Measurements from ENCODE around the gene STX10.
"Not testable (repeated sequence)": the region's sequence is repeated elsewhere in the genome, so short reads cannot be mapped to it uniquely, and the experiment has no call there.

STX10 gene

DNA sequence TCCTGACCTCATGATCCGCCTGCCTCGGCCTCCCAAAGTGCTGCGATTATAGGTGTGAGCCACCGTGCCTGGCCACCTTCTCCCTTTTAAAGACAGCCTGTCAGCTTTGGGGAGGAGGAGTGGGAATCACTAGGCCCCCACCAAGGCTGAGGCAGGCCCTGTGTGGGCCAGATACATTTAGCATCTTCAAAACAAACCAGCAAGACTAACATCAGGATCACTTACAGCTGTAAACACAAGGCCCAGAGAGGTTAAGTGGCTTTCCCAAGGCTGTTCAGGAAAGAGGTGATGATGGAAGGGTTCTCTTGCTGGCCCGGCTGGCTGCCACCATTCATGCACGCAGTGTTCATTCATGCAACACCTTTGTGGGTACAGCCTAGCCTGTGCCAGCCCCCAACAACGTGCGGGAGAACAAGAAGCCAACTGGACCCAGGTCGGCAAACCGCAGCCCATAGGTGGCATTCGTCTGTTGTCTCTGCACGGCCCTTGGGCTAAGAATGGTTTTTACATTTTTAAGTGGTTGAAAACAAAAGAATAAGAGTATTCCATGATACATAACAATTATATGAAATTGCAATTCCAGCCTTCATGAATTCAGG is 23.1 kb upstream of the STX10 start:
- TF ChIP-seq, protein P1, sequence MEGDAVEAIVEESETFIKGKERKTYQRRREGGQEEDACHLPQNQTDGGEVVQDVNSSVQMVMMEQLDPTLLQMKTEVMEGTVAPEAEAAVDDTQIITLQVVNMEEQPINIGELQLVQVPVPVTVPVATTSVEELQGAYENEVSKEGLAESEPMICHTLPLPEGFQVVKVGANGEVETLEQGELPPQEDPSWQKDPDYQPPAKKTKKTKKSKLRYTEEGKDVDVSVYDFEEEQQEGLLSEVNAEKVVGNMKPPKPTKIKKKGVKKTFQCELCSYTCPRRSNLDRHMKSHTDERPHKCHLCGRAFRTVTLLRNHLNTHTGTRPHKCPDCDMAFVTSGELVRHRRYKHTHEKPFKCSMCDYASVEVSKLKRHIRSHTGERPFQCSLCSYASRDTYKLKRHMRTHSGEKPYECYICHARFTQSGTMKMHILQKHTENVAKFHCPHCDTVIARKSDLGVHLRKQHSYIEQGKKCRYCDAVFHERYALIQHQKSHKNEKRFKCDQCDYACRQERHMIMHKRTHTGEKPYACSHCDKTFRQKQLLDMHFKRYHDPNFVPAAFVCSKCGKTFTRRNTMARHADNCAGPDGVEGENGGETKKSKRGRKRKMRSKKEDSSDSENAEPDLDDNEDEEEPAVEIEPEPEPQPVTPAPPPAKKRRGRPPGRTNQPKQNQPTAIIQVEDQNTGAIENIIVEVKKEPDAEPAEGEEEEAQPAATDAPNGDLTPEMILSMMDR (IDR thresholded peaks at IDR 0.05; ENCODE audit: unreplicated experiment in 3 of 3): no peak
- no peaks in the 10 kb centered on the region for H3K9me3 Mint-ChIP-seq
- peaks cover 4% of the 10 kb centered on the region for H3K27me3 Mint-ChIP-seq (ENCODE audit: low read depth)
- H3K36me3 Mint-ChIP-seq (ENCODE audit: low read depth): no peaks in the 10 kb centered on the region
- H3K4me1 Mint-ChIP-seq: peaks cover 27% of the 10 kb centered on the region
- H3K27ac Mint-ChIP-seq: peak overlapping the region in 1 of 3 experiments; percentile 71
- no peak overlapping the region for H3K4me3 Mint-ChIP-seq

GRCh38 chr19:13172346-13173138 is 22.4 kb upstream of the STX10 start:
- peak overlapping the region; percentile 44 to 79 (median 66) for H3K27ac Mint-ChIP-seq
- H3K36me3 Mint-ChIP-seq (ENCODE audit: low read depth): no peaks in the 10 kb centered on the region
- no peak overlapping the region for H3K4me3 Mint-ChIP-seq
- no peaks in the 10 kb centered on the region for H3K9me3 Mint-ChIP-seq
- H3K27me3 Mint-ChIP-seq (ENCODE audit: low read depth): peaks cover 4% of the 10 kb centered on the region
- TF ChIP-seq, protein P1 (IDR thresholded peaks at IDR 0.05; ENCODE audit: unreplicated experiment in 3 of 3): no peak
- H3K4me1 Mint-ChIP-seq: peaks cover 32% of the 10 kb centered on the region

DNA sequence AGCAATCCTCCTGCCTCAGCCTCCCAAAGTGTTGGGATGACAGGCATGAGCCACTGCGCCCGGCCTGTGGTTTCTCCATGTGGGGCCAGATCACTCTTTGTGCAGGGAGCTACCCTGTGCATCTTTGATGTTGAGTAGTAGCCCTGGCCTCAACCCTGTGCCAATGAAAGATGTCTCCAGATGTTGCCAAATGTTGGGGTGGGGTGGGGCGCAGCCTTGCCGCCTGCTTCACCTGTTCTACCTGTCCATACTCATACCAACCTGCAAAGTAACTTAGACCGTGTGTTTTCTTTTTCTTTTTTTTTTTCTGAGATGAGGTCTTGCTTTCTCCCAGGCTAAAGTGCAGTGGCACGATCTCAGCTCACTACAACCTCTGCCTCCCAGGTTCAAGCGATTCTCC is 21.0 kb upstream of the STX10 start:
- Mint-ChIP-seq H3K4me3 (no peak overlapping the region), H3K4me1 (peaks cover 37% of the 10 kb centered on the region), H3K9me3 (no peaks in the 10 kb centered on the region), H3K36me3 (ENCODE audit: low read depth) (no peaks in the 10 kb centered on the region), H3K27me3 (ENCODE audit: low read depth) (peaks cover 4% of the 10 kb centered on the region), H3K27ac (peak overlapping the region; percentile 50 to 57 (median 54))
- TF ChIP-seq, protein P1 (IDR thresholded peaks at IDR 0.05; ENCODE audit: unreplicated experiment in 3 of 3): no peak

DNA sequence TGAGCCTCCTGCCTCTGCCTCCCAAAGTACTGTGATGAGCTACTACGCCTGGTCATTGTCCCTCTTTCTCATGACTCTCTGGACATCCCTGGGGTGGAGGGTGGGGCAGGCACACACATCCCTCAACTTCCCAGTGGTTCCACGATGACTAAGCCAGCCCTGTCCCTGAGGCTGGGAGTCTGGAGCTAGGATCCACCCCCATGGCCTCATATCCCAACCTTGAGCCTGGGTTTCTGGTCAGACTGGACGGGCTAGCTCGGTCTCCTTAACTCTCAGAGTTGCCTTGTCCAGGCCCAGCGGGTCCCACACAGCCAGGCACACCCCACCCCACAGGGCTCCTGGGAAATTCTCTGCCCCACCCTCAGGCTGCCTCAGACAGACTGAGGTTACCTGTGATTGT is 19.6 kb upstream of the STX10 start:
- peaks cover 4% of the 10 kb centered on the region for H3K27me3 Mint-ChIP-seq (ENCODE audit: low read depth)
- no peaks in the 10 kb centered on the region for H3K9me3 Mint-ChIP-seq
- TF ChIP-seq, protein P1 (IDR thresholded peaks at IDR 0.05; ENCODE audit: unreplicated experiment in 3 of 3): no peak
- H3K36me3 Mint-ChIP-seq (ENCODE audit: low read depth): no peaks in the 10 kb centered on the region
- H3K4me3 Mint-ChIP-seq: no peak overlapping the region
- peaks cover 43% of the 10 kb centered on the region for H3K4me1 Mint-ChIP-seq
- H3K27ac Mint-ChIP-seq: peak overlapping the region; percentile 83 to 100 (median 92)

DNA sequence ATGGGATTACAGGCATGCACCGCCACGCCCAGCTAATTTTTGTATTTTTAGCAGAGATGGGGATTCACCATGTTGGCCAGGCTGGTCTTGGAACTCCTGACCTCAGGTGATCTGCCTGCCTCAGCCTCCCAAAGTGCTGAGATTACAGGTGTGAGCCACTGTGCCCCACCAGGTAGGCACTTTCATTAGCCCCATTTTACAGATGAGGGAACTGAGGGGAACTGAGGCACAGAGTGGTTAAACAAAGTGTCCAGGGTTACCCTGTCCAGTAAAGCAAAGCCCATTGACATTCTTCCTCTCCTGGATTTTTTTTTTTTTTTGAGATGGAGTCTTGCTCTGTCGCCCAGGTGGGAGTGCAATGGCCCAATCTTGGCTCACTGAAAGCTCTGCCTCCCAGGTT is 16.0 kb upstream of the STX10 start:
- Mint-ChIP-seq H3K27ac (peak overlapping the region; percentile 100), H3K4me1 (peaks cover 55% of the 10 kb centered on the region)
- not testable (repeated sequence) for H3K4me3 Mint-ChIP-seq; H3K36me3 Mint-ChIP-seq (ENCODE audit: low read depth); H3K27me3 Mint-ChIP-seq (ENCODE audit: low read depth); H3K9me3 Mint-ChIP-seq

DNA sequence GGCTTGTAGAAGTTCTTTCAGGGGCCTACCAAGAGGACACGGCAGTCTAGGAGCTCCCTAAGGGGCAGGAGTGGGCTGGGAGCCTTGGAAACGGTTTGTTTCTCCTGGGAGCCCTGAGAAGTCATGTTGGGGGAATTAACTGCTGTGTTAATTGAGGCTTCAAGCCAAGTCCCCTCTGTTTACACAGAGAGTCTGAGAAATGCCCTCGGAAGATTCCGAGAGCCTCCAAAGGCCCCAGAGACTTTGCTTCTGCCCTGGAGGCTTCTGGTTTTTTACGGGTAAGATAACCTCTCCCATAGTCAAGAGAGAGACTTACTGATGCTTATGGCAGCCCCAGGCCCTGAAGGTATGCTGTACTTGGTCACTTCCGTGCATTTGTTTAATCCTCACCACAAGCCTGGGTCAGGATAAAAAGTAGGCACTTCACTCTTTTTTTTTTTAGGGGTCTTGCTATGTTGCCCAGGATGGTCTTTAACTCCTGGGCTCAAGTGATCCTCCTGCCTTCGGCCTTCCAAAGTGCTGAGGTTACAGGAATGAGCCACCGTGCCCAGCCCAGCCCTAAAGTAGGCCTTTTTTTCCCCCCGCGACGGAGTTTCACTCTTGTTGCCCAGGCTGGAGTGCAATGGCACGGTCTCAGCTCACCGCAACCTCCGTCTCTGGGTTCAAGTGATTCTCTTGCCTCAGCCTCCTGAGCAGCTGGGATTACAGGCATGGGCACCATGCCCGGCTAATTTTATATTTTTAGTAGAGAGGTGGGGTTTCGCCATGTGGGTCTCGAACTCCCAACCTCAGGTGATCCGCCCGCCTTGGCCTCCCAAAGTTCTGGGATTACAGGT is 15.2 kb upstream of the STX10 start:
- Mint-ChIP-seq H3K4me3 (no peak overlapping the region), H3K27ac (peak overlapping the region; percentile 100)
- TF ChIP-seq, protein P1 (IDR thresholded peaks at IDR 0.05; ENCODE audit: unreplicated experiment in 3 of 3): no peak

More for the DNA sequence above, 15.2 kb upstream of the STX10 start:
- no peaks in the 10 kb centered on the region for H3K27me3 Mint-ChIP-seq (ENCODE audit: low read depth)
- H3K4me1 Mint-ChIP-seq: peaks cover 55% of the 10 kb centered on the region
- no peaks in the 10 kb centered on the region for H3K36me3 Mint-ChIP-seq (ENCODE audit: low read depth)
- no peaks in the 10 kb centered on the region for H3K9me3 Mint-ChIP-seq
